ENCODE measurements around the gene CLSTN2.

The CLSTN2 gene

GRCh38 chr3:140052771-140053702 lies 118.1 kb downstream of the CLSTN2 start:
- no peak for DNase-seq (ENCODE audit: low spot score)

- no peak for DNase-seq (ENCODE audit: low spot score)
Observed at GRCh38 chr3:140053794-140054193, 118.8 kb downstream of the CLSTN2 start.

- no peak for DNase-seq (ENCODE audit: low spot score)
Observed at GRCh38 chr3:140055092-140055791, 120.3 kb downstream of the CLSTN2 start.

- no peak for DNase-seq (ENCODE audit: low spot score)
Observed at GRCh38 chr3:140056047-140056446, 121.1 kb downstream of the CLSTN2 start.

GRCh38 chr3:140061211-140061610 lies 126.2 kb downstream of the CLSTN2 start:
- DNase-seq (ENCODE audit: low spot score): no peak

GRCh38 chr3:140062461-140062860 lies 127.5 kb downstream of the CLSTN2 start:
- no peak for DNase-seq (ENCODE audit: low spot score)

- DNase-seq (ENCODE audit: low spot score): no peak
Observed at GRCh38 chr3:140067487-140067886, 132.5 kb downstream of the CLSTN2 start.

GRCh38 chr3:140068494-140069017 lies 133.6 kb downstream of the CLSTN2 start:
- no peak for DNase-seq (ENCODE audit: low spot score)

- DNase-seq (ENCODE audit: low spot score): no peak
Observed at GRCh38 chr3:140073278-140074045, 138.5 kb downstream of the CLSTN2 start.

GRCh38 chr3:140076552-140076951 lies 141.6 kb downstream of the CLSTN2 start:
- no peak for DNase-seq (ENCODE audit: low spot score)

GRCh38 chr3:140077406-140077805 lies 142.4 kb downstream of the CLSTN2 start:
- no peak for DNase-seq (ENCODE audit: low spot score)

GRCh38 chr3:140078343-140078742 lies 143.4 kb downstream of the CLSTN2 start:
- no peak for DNase-seq (ENCODE audit: low spot score)

GRCh38 chr3:140078940-140079339 lies 144.0 kb downstream of the CLSTN2 start:
- no peak for DNase-seq (ENCODE audit: low spot score)

- no peak for DNase-seq (ENCODE audit: low spot score)
Observed at GRCh38 chr3:140081887-140082286, 146.9 kb downstream of the CLSTN2 start.

- DNase-seq (ENCODE audit: low spot score): no peak
Observed at GRCh38 chr3:140085001-140085400, 150.0 kb downstream of the CLSTN2 start.

- DNase-seq (ENCODE audit: low spot score): no peak
Observed at GRCh38 chr3:140086642-140087041, 151.7 kb downstream of the CLSTN2 start.

GRCh38 chr3:140088058-140088457 lies 153.1 kb downstream of the CLSTN2 start:
- no peak for DNase-seq (ENCODE audit: low spot score)

GRCh38 chr3:140088513-140088912 lies 153.5 kb downstream of the CLSTN2 start:
- no peak for DNase-seq (ENCODE audit: low spot score)

- DNase-seq (ENCODE audit: low spot score): no peak
Observed at GRCh38 chr3:140089403-140090072, 154.6 kb downstream of the CLSTN2 start.

- no peak for DNase-seq (ENCODE audit: low spot score)
Observed at GRCh38 chr3:140091143-140091542, 156.2 kb downstream of the CLSTN2 start.

GRCh38 chr3:140092848-140093536 lies 158.0 kb downstream of the CLSTN2 start:
- no peak for DNase-seq (ENCODE audit: low spot score)

Data from AG20443 (cell line).